GM21825 (cell line): ENCODE results near the gene TMEM245.
"Not testable (repeated sequence)": the region's sequence is repeated elsewhere in the genome, so short reads cannot be mapped to it uniquely, and the experiment has no call there.

Experiments used
- ATAC-seq: cut with Tn5 transposase; IDR thresholded peaks from one replicate; pipeline ENCODE4 v1.9.1; 2021; ENCODE audit warnings: mild to moderate bottlenecking, moderate library complexity; ENCODE audit not compliant: unreplicated experiment

The TMEM245 gene

DNA sequence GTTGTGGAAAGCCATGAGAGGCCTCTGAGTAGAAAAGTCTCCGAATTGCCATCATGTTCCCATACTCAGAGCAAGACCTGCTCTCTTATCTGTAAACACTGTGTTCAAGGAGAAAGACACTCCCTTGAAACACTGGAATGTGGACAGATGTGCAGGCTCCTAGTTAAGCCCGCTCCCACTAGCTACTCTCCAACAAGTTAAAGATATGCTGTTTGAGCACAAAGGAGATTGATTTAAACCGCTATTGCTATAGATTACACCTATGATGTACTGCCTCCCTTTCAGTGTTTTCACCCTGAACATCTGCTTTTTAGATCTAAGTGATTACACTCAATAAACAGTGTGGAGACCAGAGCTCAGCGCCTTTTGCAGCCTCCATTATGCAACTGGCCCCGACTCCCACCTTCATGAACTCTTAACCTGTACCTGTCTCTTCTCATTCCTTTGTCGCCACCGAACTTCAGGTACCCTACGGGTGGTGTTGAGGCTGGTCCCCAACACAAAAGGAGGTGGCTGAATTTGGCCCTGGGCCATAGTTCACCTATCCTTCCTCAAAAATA, 47.5 kb downstream of the TMEM245 start:
- no peak for ATAC-seq

DNA sequence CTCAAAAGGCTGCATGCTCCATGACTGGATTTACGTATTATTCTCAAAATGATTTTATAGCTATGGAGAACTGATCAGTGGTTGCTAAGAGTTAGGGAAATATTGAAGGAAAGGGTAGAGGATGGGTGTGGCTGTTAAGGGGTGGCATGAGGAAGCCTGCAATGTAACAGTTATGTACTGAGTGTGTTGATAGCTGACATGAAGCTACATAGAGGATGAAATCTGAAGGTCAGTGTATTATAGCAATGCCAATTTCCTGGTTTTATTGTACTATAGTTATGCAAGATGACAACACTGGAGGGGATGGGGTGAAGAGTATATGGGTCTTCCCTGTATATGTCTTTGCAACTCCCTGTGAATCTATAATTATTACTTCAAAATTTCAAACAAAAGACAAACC, 51.0 kb downstream of the TMEM245 start:
- ATAC-seq, result no peak

DNA sequence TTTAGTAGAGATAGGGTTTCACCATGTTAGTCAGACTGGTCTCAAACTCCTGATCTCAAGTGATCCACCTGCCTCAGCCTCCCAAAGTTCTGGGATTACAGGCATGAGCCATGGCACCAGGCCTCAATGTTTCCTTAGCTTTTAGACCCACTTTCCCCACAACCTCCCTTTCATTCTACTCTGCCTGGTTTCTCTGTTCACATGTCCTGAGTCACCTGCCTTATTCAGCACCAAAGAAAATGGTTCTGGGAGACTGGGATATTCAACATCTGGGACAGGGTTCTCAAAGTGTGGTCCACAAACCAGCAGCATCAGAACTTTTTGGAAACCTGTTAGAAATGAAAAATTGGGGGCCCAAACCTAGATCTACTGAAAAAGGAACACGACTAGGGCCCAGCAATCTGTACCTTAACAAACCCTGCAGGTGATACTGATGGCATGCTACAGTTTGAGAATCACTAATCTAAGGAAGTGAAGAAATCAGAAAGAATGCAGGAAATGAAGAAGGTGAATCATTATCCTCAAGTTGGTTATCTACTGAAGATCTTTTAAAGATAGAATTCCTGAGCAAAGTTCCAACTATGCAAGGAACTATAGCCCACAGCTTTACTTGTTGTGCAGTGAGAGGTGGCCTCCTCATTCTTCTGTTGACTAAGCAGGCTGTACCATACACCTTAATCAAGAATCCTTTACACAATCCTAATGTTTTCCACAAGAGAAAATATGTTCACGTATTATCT, 54.6 kb downstream of the TMEM245 start:
- ATAC-seq, result no peak

DNA sequence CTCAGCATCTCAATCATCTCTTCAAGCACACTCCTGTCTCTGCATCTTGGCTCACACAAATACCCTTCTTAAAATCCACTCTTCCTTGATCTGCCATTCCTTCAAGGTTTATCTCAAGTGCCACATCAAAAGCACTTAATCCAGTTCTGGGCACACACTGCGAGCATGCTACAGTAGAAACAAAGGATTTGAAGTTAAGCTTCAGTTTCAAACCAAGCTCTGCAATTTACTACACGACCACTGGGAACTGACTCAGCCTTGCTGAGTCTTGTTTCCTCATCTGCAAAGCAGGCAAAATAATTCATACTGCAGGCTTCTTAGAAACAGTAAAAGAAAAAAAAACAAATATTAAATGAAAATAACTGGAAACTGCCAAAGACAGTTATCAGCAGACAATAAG, 56.0 kb downstream of the TMEM245 start:
- no peak for ATAC-seq

DNA sequence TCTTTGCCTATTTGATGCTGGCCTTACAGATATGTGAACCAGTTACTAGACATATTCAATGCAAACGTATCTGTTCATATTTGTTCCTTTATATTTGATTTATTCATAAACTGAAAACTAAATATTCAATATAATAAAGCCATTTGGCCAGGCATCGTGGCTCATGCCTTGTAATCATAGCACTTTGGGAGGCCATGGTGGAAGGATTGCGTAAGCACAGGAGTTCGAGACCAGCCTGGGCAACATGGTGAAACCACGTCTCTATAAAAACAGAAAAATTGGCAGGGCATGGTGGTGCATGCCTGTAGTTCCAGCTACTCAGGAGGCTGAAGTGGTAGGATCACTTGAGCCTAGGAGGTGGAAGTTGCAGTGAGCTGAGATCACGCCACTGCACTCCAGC, 57.2 kb downstream of the TMEM245 start:
- no peak for ATAC-seq

DNA sequence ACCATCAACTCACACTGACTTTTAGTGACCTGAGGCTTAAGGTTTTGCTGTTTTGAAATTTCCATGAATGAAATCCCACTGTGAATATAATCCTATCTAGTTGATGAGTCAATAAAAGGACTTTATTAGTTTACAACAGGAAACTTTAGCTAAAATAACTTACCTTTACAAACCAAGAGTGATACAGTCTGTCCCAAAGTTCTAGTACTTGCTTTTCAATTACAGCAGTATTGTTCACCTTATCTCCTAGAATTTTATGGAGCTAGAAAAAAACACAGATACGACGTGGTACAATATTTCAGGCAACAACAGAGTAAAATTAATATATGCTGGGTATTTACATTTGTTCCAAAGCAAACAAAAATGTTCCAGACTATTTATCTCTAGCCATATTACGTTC, 59.6 kb downstream of the TMEM245 start:
- ATAC-seq, result no peak

DNA sequence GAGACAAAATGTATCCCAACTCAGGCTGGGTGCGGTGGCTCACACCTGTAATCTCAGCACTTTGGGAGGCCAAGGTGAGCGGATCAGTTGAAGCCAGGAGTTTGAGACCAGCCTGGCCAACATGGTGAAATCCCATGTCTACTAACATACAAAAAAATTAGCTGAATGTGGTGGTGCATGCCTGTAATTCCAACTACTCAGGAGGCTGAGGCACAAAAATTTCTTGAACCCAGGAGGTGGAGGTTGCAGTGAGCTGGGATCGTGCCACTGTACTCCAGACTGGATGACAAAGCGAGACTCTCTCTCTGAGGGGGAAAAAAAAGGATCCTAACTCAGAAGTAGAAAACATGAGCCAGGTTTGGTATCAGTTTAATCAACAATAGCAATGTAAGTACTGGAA, 66.6 kb downstream of the TMEM245 start:
- ATAC-seq, result not testable (repeated sequence)

DNA sequence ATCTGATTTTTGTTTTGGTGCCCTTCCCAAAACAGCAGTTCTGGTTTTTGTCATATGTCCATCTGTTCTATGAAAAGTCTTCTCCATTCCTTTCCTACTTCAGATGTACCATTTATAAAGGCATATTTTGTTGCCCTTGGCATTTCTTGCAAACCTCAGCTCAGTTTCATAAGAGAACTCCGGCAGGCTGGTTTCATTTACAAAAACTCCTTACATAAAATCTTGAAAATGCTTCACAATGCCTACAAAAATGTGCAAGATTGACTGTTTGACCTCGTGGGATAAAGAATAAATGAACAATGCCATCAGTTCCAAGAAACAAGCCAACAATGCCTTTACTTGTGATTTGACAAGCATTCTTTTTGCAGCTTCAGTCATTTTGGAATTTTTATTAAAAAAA, 67.3 kb downstream of the TMEM245 start:
- ATAC-seq, result no peak

DNA sequence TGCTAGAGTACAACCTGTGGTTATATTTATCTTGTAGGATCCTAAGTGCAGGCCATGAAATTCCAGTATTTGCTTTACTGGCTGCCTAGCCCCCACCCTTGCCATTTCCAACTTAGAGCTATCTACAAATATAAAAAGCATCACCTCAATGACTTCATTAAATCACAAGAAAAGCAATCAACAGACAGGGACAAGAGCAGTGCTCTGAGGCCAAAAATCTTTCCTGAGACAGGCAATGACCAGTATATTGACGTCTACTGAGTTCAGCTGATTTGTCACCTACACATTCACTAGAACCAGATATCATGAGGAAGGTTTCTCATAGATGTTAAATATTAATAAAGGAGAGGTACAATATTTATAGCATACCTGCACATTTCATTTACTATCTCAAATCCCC, 68.0 kb downstream of the TMEM245 start:
- ATAC-seq, result no peak

DNA sequence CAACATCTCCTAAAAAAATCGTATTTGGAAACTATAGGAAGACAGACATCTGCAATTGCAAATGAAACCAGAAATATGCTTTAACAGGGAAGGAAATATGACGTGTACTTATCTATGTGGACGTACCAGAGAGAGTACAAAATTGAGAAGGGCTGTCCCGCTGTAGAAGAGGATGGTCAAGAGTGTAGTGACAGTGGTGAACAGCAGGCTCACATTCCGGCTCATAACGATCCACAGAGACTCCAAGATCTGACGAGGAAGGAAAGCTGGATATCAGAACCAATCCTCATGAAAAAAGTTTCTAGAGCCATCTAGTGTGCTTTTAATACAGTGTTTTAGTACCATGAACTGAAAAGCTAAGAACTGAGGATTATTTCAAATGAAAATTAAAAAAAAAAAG, 69.3 kb downstream of the TMEM245 start:
- no peak for ATAC-seq

DNA sequence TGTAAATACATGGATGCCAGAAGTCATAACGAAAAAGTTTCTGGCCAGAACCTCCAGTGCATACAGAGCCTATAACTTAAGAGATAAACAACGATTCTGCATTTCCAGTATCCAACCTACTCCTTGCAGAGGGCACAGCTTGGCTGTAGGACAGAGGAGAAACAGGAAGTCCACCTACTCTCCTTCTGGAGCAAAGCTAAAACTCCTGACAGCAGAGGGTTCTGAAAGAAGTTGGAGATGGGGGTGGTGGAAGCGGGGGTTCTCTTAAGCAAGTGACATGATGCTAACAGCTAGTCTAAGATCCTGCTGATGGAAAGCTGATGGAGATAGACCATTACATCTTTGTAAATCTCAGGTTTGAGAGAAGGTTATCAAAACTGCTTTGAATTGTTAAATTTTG, 70.9 kb downstream of the TMEM245 start:
- ATAC-seq, result no peak

DNA sequence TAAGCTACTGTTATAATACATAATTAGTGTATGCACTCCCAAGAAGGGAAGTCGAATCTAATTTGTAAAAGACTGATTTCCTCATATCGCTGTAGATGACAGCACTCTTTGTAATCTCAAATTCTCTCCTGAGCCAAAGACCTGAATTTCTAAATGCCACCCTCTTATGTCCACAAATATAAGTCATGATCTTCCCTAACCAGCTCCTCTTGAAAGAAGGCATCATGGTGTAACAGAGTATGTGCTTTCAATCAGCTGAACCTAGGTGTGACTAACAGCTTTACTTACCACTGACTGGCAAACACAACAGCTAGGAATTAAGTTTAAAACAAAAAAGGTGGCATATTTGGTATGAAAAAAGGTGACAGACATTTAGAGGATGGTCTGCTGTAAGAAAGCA, 72.5 kb downstream of the TMEM245 start:
- no peak for ATAC-seq

DNA sequence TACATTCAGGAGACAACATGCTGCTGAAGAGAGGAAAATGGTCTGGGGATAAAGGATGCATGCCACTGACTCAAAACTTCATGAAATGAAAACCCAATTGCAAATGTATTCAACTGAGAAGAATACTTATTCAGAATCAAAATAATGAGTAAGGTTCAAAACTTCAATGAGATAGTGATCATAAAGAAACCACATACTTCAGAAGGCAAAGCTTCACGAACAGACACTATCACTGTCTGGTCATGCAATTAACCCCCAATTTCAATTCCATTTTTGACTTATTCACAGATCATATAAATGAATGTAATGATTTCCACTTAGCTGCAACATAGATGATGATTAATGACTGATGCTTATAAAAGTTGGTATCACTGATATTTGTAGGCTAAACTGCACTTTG, 73.4 kb downstream of the TMEM245 start:
- no peak for ATAC-seq

DNA sequence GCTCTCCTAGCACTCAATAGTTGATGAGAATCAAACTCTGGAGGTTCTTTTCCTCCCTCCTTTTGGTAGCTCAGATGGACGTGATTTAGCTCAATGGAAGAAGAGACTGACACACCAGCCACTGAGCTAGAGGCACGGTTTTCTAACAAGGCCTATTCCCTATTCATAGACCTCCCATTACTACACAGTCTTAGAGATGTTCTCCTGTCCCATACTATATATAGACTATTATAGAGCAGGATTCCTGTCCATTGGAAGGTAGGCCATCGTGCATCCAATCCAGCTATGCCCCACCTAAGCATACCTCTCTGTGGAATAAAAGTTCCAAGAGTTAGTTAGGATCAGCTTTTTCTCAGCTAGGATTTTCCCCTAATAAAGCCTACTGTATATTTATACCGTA, 76.2 kb downstream of the TMEM245 start:
- ATAC-seq, result no peak

DNA sequence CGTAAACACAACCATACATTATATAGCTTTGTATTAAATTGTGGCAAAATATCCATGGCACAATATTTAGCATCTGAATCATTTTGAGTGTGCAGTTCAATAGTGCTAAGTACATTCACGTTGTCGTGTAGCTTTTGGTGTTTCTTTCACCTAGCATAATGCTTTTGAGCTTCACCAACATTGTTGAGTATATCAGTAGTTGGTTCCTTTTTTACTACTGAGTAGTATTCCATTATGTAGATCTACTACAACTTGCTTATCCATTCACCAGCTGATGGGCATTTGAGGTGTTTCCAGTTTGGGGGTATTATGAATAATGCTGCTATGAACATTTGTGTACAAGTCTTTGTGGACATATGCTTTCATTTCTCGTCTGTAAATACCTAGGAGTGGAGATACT, 79.2 kb downstream of the TMEM245 start:
- ATAC-seq, result no peak

DNA sequence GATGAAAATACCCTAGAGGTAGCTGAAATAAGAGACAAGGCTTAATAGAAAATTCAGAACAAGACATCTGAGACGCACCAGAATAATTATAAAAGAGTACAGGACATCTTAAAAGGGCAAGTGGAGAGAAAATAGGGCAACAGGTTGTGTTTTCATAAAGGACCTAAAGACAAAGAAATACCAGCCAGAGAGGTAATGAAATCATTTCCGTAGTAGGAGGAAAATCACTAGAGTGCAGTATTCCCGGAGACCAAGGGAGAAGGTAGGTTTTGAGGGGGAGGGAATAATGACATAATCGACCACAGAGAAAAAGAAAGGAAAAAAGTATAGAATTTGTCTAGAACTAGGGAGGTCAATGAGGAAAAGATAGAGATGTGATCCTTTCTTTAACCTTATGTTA, 80.2 kb downstream of the TMEM245 start:
- ATAC-seq, result no peak

DNA sequence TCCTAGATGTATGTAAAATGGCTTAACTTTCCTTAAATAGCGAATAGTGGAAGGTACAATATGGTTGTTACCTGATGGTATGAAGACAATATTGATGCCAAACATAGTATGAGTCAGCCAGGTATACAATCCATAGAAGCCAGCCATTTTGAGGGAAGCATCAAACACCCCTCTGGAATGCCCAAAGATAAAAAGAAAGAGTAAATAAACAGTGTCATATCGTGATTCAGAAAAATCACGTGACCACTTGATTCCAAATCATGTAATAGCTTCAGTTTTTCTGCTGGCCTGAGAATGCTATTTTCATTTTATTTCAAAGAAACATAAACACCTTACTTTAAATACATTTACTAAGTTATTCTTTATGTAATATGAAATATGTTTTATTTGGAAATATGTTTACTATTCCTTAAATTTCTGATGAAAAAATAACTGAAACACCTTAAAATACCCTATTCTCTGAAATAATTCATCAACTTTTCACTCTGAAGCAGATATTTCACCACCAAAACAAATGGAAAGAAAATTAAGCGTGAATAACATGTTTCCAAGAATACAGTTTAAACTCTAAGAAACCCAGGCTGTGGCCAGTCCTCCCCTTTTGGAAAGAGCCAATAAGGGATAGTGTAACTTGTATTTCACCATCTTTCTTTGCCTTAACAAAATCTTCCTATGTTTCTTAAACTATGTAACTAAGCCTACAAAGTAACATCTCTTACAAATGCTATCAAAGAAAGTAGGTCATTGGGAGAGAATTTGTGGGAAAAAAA, 81.6 kb downstream of the TMEM245 start:
- no peak for ATAC-seq

DNA sequence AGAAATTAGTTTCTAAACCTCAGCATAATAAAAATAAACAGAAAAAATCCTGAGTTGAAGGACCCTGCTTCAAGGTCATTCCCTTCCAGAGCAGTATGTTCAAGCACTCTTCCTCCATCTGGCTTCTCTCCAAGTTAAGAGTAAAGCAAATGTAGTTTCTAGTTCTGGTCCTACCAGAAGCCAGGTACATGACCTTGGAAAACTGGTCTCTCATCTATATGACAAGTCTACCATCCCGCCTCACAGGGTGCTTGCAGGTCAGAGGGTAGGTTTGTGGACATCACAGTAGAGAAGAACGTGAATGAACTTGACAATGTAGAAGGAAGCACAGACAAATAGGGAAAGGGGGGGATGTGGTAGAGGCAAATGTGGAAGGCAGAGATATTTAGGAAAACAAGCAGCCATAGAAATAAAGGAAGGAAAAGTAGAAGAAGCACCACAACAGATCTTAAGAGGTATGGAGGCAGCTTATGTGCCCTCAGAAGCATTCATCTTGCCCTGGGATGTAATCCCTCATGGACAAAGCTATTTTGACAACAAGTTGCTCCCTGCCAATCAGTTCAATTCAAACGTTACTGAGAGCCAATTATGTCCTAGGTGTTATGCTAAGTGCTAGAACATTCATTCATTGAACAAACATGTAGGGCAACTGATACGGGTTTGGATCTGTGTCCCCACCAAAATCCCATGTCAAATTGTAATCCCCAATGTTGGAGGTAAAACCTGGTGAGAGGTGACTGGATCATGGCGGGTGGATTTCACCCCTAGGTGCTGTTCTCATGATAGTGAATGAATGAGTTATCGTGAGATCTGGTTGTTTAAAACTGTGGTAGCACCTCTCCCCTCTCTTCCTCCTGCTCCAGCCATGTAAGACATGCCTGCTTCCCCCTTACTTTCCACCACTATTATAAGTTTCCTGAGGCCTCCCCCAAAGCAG, 82.7 kb downstream of the TMEM245 start:
- no peak for ATAC-seq

DNA sequence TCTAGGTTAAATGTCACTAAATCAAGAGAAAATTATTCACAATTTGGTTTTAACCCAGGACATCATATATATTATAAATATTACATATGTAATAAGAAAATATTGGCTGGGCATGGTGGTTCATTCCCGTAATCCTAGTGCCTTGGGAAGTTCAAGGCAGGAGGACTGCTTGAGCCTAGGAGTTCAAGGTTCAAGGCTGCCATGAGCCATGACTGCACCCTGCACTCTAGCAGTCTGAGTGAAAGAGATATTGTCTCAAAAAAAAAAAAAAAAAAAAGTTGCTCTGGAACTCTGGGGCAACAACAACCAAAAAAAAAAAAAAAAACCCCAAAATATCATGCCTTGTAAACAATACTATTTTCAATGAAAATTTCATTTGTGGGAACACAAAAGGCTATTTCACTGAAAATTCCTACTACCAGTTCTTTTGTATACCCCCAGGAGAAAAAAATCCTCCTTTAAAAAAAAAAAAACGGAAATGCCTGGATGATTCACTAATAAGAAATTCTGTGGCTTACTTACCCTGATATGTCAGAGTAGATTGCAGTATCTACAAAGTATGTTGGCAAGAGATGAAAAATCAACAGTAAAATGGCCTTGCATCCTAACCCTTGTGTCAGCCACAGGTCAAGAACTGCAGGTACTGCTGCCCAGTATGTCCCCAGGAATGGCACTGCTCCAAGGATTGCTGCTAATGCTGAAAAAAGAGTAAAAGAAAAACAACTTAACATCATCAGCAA, 83.9 kb downstream of the TMEM245 start:
- ATAC-seq, result no peak

DNA sequence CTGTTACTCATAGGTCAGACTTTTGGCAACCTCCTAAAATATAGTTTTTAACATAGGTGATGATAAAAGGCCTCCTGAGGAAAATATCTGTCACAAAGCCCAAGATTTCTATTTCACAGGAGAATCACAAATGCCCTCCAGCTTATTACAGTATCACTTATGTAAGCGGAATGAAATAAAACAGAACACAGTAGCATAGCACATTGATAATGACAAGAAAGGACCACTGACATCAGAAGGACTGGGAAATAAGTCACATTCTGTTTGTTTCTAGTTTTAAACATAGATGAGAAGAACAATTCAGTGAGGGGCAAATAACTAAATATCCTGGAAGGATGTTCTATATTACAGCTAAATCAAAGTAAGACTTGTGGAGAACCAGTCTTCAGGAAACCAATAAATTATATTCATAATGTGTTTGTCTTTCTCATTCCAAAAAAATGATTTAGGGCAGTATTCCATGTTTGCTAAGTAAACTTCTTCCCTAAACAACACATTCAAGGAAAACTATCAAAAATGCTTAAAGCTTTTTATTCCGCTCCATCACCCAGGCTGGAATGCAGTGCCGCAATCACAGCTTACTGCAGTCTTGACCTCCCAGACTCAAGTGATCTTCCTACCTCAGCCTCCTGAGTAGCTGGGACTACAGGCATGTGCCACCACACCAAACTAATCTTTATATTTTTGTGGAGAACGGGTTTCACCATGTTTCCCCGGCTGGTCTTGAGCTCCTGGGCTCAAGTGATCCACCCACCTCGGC, 85.6 kb downstream of the TMEM245 start:
- no peak for ATAC-seq
